ENCODE measurements around the gene TRIM54.
A peak's percentile ranks its signal among the peaks of the same experiment; 100 is the strongest.
"Not testable (repeated sequence)": the region's sequence is repeated elsewhere in the genome, so short reads cannot be mapped to it uniquely, and the experiment has no call there.

TRIM54 gene

GRCh38 chr2:27278010-27278409 is 4.2 kb upstream of the TRIM54 start:
- no peak overlapping the region for H3K27ac ChIP-seq

GRCh38 chr2:27280826-27281225 is 1.4 kb upstream of the TRIM54 start:
- H3K4me3 ChIP-seq, result no peak overlapping the region
- H3K27ac ChIP-seq, result no peak overlapping the region

More at GRCh38 chr2:27278010-27278409, 4.2 kb upstream of the TRIM54 start:
- no peak overlapping the region for H3K4me3 ChIP-seq

GRCh38 chr2:27281442-27281841 is 787 bp upstream of the TRIM54 start:
- H3K4me3 ChIP-seq, result no peak overlapping the region
- no peak overlapping the region for H3K27ac ChIP-seq

- no peak overlapping the region for H3K27ac ChIP-seq
- no peak overlapping the region for H3K4me3 ChIP-seq
Measured at GRCh38 chr2:27282892-27283291, 663 bp downstream of the TRIM54 start.

- Histone ChIP-seq H3K4me3 (no peak overlapping the region), H3K27ac (no peak overlapping the region)
Measured at GRCh38 chr2:27284996-27285395, 2.8 kb downstream of the TRIM54 start.

GRCh38 chr2:27285481-27285880 is 3.3 kb downstream of the TRIM54 start:
- Histone ChIP-seq H3K4me3 (no peak overlapping the region), H3K27ac (no peak overlapping the region)

- Histone ChIP-seq H3K4me3 (no peak overlapping the region), H3K27ac (no peak overlapping the region)
Measured at GRCh38 chr2:27288610-27289009, 6.4 kb downstream of the TRIM54 start.

- no peak overlapping the region for H3K27ac ChIP-seq
- no peak overlapping the region for H3K4me3 ChIP-seq
Measured at GRCh38 chr2:27290549-27290948, 8.3 kb downstream of the TRIM54 start.

- H3K27ac ChIP-seq, result no peak overlapping the region
Measured at GRCh38 chr2:27291865-27292264, 9.6 kb downstream of the TRIM54 start.

GRCh38 chr2:27294928-27295327 is 12.7 kb downstream of the TRIM54 start:
- Histone ChIP-seq H3K27ac (no peak overlapping the region), H3K4me3 (no peak overlapping the region)

More at GRCh38 chr2:27291865-27292264, 9.6 kb downstream of the TRIM54 start:
- no peak overlapping the region for H3K4me3 ChIP-seq

- Histone ChIP-seq H3K4me3 (no peak overlapping the region), H3K27ac (no peak overlapping the region)
Measured at GRCh38 chr2:27296481-27296880, 14.3 kb downstream of the TRIM54 start.

- H3K4me3 ChIP-seq, result no peak overlapping the region
- no peak overlapping the region for H3K27ac ChIP-seq
Measured at GRCh38 chr2:27297195-27297594, 15.0 kb downstream of the TRIM54 start.

GRCh38 chr2:27298391-27299080 is 16.3 kb downstream of the TRIM54 start:
- Histone ChIP-seq H3K4me3 (no peak overlapping the region), H3K27ac (no peak overlapping the region)

- H3K27ac ChIP-seq, H3K4me3 ChIP-seq: not testable (repeated sequence)
Measured at GRCh38 chr2:27300606-27301005, 18.4 kb downstream of the TRIM54 start.

- Histone ChIP-seq H3K4me3 (peak overlapping the region in 4 of 7 experiments; percentile 3 to 30 (median 16)), H3K27ac (peak overlapping the region in 2 of 21 experiments; percentile 20 to 42)
Measured at GRCh38 chr2:27303093-27304025, 21.1 kb downstream of the TRIM54 start.

GRCh38 chr2:27304488-27305240 is 22.4 kb downstream of the TRIM54 start:
- no peak overlapping the region for H3K4me3 ChIP-seq
- no peak overlapping the region for H3K27ac ChIP-seq

GRCh38 chr2:27305516-27305915 is 23.3 kb downstream of the TRIM54 start:
- Histone ChIP-seq H3K4me3 (no peak overlapping the region), H3K27ac (no peak overlapping the region)

GRCh38 chr2:27306136-27306535 is 23.9 kb downstream of the TRIM54 start:
- no peak overlapping the region for H3K4me3 ChIP-seq

GRCh38 chr2:27306573-27307286 is 24.5 kb downstream of the TRIM54 start:
- Histone ChIP-seq H3K4me3 (peak overlapping the region in 2 of 7 experiments; percentile 2 to 19), H3K27ac (no peak overlapping the region)

More at GRCh38 chr2:27306136-27306535, 23.9 kb downstream of the TRIM54 start:
- no peak overlapping the region for H3K27ac ChIP-seq

GRCh38 chr2:27307287-27307544 is 25.0 kb downstream of the TRIM54 start:
- H3K27ac ChIP-seq, result no peak overlapping the region
- H3K4me3 ChIP-seq, result peak overlapping the region in 1 of 7 experiments; percentile 2

All from skin epidermis (tissue), 12 donors.